GM12878 (cell line): ENCODE data around the gene BLCAP.

ENCODE experiments used
- CHD2 ChIP-seq: IDR thresholded peaks from 2 replicates; pipeline ENCODE4 v1.6.1; 2011; ENCODE audit warnings: low read depth, low read length, improper control_type of control experiment, borderline replicate concordance
- CTCF ChIP-seq, 3 experiments: IDR thresholded peaks in 2 of 3; conservative IDR thresholded peaks in 1 of 3; 2 replicates each; pipeline ENCODE4 v1.5.1; 2011; ENCODE audit warnings: low read depth in 3 of 3, low read length in 3 of 3, mild to moderate bottlenecking in 3 of 3, control low read depth in 2 of 3, moderate library complexity in 2 of 3, inconsistent platforms in 1 of 3, mixed read lengths in 1 of 3; ENCODE audit not compliant: control insufficient read depth in 2 of 3, insufficient read depth in 1 of 3; ENCODE audit errors: extremely low read depth in 1 of 3
- EZH2 ChIP-seq: IDR thresholded peaks from 2 replicates; pipeline ENCODE4 v1.6.1; 2012; ENCODE audit warnings: low read depth, mild to moderate bottlenecking, control low read depth, inconsistent platforms, low read length, borderline replicate concordance; ENCODE audit not compliant: control insufficient read depth
- HCFC1 ChIP-seq: fragments of 150-350 bp; IDR thresholded peaks from 2 replicates; pipeline ENCODE4 v1.6.1; 2014; ENCODE audit warnings: low read length
- JUND ChIP-seq: IDR thresholded peaks from 2 replicates; pipeline ENCODE4 v1.6.1; 2012; ENCODE audit warnings: low read depth, mild to moderate bottlenecking, low read length, improper control_type of control experiment, moderate library complexity
- POLR2A ChIP-seq: IDR thresholded peaks from 2 replicates; pipeline ENCODE4 v1.6.1; 2011; ENCODE audit warnings: low read depth, mild to moderate bottlenecking, low read length
- POLR2AphosphoS5 ChIP-seq: IDR thresholded peaks from 2 replicates; pipeline ENCODE4 v1.6.1; 2011; ENCODE audit warnings: mild to moderate bottlenecking, low read length, inconsistent platforms
- RFX5 ChIP-seq: IDR thresholded peaks from 2 replicates; pipeline ENCODE4 v1.6.1; 2011; ENCODE audit warnings: low read depth, low read length, improper control_type of control experiment
- SMC3 ChIP-seq: IDR thresholded peaks from 2 replicates; pipeline ENCODE4 v1.6.1; 2011; ENCODE audit warnings: low read length, improper control_type of control experiment, borderline replicate concordance
- SPI1 ChIP-seq: IDR thresholded peaks from 2 replicates; pipeline ENCODE4 v1.6.1; 2011; ENCODE audit warnings: low read depth, mild to moderate bottlenecking, low read length, moderate library complexity, borderline replicate concordance; ENCODE audit not compliant: insufficient read depth
- TF ChIP-seq, protein P1 (sequence below): IDR thresholded peaks from 2 replicates; pipeline ENCODE4 v1.6.1; 2011; ENCODE audit warnings: low read depth, mild to moderate bottlenecking, low read length, moderate library complexity, borderline replicate concordance; ENCODE audit errors: extremely low read depth

- TF ChIP-seq SPI1 (no peak), JUND (no peak), HCFC1 (no peak), RFX5 (no peak), SMC3 (no peak), CTCF (IDR thresholded peaks at IDR 0.05 in 2 of 3, conservative IDR thresholded peaks at IDR 0.05 in 1 of 3; ENCODE audit: control insufficient read depth in 2 of 3, extremely low read depth in 1 of 3, insufficient read depth in 1 of 3, low read depth in 3 of 3, low read length in 3 of 3) (no peak), POLR2AphosphoS5 (no peak), CHD2 (no peak), EZH2 (no peak), POLR2A (no peak)
- TF ChIP-seq, protein P1, sequence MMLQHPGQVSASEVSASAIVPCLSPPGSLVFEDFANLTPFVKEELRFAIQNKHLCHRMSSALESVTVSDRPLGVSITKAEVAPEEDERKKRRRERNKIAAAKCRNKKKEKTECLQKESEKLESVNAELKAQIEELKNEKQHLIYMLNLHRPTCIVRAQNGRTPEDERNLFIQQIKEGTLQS, result no peak
Measured at GRCh38 chr20:37542281-37542680, 14.6 kb upstream of the BLCAP start.
